ENCODE data around the gene FAM163B.

Gene FAM163B

DNA sequence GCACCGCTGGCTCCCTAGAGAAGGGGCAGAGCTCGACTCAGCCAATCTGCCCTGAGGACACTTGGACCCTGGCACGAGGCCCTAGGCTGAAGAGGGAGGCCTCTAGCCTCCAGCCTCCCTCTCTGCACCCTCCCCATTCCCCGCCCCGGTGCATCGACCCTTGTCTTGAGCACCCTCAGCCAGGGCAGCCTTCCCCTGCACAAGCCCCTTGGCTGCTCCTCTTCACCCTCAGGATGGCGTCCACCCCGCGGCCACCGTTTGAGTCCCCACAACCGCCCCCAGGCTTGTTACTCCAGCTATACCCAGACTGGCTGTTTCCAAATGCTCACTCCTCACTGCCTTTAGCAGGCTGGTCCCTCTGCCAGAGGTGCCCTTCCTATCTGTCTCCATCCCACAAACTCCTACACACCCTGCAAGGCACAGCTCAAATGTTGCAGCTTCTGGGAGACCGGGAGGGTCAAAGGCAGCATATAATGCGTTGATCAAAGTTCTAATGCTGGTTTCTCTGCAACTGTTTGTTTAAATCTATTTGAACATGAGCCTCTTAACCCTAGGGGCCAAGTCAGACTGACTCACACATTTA is 6.5 kb upstream of the FAM163B start:
- DNase-seq (ENCODE audit: low read depth) = no peak

DNA sequence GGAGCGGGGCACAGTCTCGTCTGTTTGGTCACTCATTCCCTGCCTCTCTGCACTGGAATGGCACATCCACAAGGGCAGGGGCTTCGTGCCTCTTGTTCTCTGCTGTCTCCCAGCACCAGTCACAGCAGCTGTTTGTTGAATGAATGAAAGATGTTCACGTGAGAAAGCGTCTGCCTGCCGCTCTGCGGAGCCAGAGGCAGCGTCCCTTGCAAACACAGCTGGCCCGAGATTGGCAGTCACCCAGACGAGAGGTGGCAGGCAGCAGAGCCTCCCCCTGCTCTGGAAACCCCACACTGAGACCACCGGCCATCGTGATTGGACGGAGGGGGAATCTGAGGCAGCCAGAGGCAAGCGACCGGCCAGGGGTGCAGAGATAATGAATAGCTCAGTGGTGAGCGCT is 6.0 kb upstream of the FAM163B start:
- DNase-seq (ENCODE audit: low read depth) = no peak

DNA sequence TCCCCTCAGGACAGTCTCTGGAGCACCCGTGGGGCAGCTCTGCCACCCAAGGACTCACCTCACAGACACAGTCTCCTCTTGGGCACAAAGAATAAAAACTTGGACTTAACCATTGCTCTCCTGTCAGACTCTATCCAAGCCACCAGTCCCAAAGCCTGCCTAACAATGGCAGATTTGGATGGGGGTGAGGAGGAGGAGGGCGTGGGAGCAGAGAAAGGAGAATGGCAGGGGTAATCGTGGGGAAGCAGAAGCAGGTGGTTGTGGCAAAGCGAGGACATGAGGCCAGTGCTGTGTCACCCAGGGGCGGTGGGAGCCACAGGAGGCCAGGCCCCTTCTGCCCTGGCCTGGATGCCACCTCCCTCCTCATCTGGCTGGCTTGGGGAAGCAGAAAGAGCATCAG is 5.5 kb upstream of the FAM163B start:
- no peak for DNase-seq (ENCODE audit: low read depth)

DNA sequence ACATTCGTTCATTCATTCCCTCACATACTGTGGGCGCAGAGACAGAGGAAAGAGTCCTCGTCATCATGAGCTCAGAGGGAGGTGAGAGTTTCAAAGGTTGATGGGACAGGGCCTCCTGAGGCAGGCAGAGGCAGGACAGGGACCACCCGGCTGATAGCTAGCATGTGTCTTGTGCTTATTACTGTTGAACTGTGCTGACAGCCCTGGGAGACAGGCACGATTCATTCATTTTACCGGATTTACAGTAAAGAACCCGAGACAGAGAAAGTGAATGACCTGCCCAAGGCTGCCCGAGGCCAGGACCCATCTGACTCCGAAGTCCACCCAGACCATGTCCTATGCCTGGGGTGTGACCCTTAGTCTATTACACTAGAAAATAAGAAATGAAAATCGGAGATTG is 4.9 kb upstream of the FAM163B start:
- DNase-seq (ENCODE audit: low read depth) = no peak

DNA sequence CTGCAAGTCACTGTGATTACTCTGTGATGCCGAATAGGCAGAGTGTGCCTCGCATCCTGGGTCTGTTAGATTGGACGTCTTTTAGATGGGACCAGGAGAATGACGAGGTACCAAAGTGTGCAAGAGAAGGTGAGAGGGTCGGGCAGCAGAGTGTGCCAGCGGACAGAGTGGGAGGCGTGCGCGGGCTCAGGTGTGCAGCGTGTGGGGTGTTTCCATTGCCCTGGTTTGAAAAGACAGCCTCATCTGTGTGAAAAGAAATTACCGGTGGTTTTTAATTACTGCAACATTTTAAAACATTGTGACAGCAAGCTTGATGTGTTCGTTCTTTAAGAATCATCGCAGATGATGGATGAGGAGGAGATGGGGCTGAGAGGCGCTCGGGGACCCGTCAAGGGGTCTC is 4.2 kb upstream of the FAM163B start:
- no peak for DNase-seq (ENCODE audit: low read depth)

DNA sequence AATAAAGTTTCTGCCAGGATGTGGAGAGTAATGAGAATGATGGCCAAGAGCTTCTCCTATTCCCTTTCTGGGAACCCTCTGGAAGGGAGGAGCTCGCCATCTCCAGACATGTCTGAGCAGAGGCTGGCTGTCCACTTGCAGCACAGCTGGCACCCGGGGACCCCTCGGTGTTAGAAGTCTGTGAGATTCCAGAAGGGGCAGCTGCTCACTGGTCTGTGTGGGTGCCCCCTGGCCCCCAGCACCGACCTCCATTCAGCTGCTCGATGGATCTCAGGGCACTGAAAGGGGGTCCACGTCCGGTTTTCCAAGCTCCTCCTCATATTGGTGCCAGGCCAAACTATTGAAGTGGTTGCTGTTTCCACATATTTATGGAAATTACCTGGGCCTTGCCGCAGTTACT is 3.6 kb upstream of the FAM163B start:
- DNase-seq (ENCODE audit: low read depth) = no peak

DNA sequence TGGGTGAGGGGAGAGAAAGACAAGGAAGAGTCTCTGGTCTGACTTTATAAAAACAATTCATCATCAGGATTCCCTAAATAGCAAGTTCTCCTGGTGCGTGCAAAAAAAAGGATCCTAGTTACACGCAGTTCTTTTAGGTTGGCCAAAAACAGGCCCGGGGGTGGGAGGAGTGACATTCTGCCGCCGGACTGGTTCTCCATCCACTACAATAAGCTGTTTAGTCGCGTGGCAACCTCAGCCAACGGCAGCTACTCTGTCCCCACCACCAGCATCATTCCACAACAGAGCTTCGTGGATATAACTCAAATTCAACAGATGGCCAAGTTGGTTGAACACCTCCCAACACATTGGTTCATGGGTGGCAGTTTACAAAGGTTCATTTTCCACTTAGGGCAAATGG is 2.9 kb upstream of the FAM163B start:
- DNase-seq (ENCODE audit: low read depth) = no peak

DNA sequence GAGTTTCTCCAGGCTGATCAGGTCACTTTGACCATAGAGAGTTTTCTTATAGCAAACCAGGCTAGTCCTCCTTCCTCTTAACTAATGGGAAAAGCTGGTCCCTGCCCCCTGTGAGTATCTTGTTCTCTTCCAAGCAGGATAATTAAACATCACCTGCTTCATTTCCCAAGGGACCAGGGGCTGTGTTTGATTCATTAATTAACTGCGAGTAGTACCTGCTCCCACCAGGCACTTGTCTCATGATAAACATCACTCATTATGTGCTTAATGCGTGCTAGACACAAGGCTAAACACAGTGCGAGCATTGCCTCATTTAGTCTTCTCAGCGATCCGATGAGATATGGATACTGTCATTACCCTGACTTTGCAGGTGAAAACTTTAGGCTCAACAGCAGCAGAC is 1.7 kb upstream of the FAM163B start:
- no peak for DNase-seq (ENCODE audit: low read depth)

DNA sequence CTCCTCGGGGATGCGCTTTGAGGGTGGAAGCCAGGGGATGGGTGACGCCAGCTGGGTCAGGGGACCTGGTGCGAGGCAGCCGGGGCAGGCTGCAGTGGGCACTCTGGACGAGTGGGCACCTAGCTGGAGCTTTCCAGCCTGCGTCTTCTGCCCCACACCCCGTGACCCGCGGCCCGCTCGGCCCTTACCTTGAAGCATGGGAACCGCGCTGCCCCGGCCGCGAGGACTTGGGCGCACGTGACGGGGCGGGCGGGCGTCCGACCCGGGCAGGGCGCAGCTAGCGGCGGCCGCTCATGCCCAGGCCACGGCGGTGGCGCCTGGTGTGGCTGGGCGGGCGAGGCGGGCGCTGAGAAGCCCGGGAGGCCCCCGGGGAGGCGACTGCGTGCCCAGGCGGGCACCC is 300 bp downstream of the FAM163B start:
- DNase-seq (ENCODE audit: low read depth) = no peak

DNA sequence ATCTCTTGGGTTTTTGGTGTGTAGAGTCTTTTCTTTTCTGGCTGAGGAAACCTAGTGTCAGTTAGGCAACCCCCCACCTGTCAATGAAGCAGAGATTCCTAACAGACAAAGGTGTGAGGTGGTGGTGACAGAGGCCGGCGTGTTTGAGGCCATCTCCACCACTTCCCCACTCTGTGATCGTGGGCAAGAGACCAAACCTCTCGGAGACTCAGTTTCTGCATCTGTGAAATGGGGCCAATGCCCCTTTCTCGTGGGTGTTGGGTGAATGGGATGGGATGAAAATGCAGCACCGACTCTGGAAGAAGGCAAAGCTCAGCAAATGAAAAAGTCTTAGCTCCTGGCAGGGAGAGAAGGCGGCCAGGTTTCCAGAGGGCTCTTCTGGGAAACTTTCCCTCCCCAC is 807 bp downstream of the FAM163B start:
- DNase-seq (ENCODE audit: low read depth) = no peak

DNA sequence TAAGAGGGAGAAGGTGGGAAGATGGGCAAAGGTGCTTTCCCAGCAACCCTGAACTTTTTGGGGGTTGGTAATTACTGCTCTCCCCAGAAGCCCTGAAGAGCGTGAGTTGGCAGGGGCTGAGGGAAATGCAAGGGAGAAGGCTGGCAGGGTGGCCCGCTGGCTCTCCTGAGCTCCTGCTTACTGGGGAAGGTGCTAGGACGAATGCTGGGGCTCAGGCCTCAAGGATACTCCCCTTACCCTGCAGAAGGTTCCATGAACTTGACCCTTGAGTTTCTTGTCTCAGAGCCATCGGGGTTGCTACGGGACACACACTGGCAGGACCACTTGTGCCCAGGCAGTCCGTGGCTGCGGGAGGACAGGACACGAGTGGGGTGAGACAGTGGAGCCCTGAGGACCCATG is 1.2 kb downstream of the FAM163B start:
- DNase-seq (ENCODE audit: low read depth) = no peak

DNA sequence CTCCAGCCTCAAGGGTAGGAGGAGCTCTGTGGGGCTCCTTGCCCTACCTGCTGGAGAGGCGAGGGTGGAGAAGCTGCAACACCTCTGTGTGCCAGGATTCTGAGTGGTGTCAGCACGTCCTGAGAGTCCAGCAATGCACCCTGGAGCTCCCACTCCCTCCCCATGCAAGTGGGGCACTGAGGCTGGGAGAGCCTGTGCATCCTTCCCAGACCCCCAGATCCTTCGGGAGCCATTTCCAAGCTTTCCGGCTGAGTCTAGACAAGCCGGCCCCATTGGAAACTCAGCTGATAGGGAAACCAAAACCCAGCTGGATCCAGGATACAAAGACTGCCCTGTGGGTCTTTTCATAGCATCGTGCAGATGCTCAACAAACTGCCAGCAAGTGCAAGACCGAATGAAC is 1.8 kb downstream of the FAM163B start:
- no peak for DNase-seq (ENCODE audit: low read depth)

DNA sequence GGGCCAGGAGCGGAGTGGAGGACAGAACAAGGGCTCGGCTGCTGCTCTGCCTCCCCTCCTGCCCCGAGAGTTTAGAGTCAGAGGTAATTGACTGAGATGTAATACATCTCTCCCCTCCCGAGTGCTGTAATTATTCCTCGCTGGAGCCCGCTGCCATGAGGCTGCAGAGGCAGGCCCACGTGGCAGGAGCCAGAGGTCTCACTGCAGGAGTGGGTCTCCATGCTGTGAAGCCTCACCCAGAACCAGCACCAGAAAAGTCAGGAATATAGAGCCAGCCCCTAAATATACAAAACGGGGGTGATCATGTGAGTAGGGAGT is 2.5 kb downstream of the FAM163B start:
- DNase-seq (ENCODE audit: low read depth) = no peak

DNA sequence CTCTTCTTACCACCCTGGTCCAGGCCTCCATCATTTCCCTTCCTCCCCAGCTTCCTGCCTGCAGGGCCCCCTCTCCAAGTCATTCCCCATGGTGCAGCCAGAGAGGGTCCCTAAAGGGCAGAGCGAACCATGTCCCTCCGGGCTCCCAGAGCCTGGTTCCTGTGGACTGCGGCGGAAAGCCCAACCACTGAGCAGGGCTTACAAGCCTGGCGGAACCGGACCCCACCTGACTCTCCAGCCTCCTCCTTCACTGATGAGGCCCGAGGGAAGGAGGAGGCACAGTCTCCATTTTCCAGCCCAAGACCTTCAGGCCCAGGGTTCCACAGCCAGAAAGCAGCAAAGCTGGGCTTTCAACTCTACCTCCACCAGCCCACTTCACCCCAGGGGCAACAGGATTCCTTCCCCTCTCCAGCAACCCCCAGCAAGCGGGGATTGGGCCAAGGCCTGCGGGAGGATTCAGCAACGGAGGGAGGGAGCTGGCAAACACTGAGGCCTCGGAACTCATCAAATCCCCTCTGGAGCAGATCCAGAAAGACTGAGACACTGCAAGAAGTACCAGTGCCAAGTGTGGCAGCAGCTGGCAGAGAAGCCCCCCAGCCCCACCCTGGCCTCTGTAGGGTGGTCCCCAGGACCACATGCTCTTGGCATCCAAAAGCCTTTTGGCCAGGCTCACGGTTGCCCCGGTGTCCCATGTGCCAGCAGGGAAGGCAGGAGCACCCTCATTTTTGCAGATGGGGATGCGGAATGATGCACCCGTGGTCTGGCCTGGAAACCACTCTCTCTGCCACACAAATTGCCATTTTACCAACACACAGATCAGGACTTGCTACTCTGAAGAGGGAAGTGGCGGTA is 3.1 kb downstream of the FAM163B start:
- DNase-seq (ENCODE audit: low read depth) = no peak

DNA sequence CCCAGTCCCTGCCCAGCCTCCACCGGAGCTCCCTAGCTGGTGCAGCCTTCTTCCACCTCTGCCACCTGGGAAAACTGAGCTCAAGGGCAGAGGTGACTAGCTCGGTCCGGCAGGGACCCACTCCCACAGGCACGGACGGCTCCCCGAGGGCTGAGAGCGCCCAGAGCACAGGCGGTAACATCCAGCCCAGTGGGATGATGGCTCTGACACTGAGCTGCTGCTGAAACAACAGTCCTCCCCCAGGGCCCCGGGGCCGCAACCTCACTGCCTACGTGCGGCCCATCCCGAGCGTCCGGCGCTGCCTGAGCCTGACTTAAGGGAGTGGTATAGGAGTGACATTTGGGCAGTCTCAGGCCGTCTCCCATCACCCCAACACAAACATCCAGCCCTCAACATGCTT is 3.7 kb downstream of the FAM163B start:
- DNase-seq (ENCODE audit: low read depth) = no peak

DNA sequence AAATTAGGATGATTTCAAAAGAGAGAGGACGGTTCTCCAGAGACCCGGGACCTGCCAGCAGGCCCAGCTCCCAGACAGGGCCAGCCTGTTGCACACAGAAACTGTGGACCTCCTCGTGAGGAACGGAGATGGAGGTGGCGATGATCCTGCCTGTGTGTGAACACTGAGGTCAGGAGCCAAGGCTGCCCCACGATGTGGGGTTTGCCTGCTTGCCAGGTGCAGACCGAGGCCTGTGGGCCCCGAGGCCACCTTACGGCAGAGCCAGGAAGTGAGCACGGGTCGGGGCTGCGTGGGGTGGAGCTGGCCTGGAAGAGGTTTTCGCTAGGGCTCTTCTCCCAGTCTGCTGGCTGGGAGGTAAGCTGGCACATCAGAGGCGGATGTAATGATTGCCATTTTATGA is 4.3 kb downstream of the FAM163B start:
- no peak for DNase-seq (ENCODE audit: low read depth)

DNA sequence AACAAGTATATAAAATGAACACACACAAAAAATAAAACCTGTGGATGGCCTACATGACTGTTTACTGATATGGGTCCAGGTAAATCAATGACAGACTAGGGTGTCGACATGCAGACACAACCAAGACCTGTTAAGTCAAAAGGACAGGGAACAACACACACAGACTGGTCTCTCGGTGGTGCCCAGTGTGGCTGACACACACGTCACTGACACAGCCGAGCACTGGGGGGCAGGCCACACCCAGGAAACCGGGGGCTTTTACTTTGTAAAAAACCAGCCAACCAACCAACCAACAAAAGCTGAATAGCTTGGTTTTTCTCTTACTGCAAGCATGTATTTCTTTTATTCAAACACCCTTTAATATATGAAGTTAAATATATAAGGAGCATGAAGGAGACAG is 5.0 kb downstream of the FAM163B start:
- DNase-seq (ENCODE audit: low read depth) = no peak

DNA sequence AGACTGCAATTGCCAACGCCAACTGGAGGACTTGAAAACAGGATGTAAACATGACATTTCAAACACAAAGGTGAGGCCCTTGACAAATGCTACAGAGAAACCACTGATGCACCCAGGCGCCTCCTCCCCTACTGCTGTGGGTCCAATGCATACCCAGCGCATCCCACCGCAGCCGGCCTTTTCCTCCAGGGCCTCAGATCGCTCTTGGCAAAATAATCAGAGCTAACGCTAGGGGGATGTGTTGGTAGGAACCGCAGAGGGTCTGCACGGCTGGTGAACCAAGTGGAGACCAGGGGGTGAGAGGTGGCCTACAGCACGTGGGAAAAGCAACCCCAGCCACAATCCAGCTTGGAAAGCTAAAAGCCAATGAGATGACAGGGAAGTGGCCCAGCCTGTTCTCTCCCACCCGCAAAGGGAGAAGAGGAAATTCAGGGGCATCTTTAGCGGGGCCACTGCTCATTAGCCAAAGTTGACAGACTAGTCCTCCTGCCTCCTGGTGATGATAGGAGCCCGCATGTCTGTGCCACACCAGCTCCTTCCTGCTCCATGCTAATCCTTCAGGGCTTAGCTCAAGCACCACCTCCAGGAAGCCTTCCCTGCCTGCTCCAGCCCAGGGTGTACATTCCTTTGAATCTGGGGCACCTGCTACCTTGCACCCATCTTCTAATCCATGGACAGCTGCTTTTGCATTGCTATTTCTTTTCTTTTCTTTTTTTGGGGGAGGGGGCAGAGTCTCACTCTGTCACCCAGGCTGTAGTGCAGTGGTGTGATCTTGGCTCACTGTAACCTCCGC is 5.9 kb downstream of the FAM163B start:
- DNase-seq (ENCODE audit: low read depth) = no peak

DNA sequence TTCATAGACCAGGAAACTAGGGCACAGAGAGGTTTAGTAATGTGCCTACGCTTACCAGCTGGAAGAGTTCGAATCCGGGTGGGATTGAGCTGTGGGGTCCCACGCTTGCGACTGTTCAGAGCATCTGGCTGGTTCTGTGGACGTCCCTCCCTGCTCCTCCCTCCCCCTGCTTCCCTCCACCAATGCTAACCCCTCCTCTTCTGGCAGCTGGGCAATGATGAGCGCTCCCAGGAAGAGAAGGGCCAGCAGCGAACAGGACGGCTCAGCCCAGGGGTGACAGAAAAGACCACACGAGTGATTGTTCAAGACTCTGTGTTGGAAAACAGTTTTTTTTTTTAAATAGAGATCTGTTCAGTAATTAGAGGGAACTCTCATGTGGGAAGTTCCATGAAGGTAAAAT is 6.9 kb downstream of the FAM163B start:
- DNase-seq (ENCODE audit: low read depth) = no peak

DNA sequence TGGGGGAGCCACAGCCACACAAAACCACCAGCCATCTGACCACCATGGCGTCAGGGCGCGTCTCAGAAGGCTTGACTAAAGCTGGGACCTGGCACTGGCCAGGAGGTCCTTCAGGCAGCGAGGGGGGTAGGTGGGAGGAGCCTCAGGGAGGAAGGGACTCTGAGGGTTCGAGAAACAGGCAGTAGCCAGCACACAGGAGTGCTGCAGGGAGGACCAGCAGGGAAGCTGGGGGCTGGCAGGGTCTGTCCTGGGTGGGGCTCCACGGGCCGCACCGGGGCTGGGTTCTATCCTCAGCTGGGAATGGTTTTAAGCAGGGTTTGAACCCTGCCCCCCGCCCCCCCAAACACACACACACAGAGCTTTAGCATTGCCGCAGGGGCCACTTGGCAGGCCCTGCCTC is 7.4 kb downstream of the FAM163B start:
- no peak for DNase-seq (ENCODE audit: low read depth)

DNA sequence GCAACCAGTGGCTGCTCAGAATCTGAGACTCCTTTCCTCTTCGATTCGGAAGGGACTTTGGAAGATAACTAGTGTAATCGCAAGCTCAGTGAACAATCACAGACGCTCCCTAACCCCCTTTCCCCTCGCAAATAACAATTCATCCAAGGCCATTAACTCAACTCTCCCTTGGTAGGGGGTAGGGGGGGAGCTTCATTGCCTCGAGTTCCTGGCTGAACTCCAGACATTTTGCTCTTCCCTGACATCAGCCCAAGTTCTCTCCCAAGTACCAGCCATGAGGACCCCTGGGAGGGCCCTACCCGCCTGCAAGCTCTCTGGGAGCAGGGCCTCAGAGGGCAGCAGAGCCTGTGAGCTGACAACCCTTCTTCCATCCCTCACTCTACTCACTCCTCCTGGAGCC is 8.4 kb downstream of the FAM163B start:
- no peak for DNase-seq (ENCODE audit: low read depth)

DNA sequence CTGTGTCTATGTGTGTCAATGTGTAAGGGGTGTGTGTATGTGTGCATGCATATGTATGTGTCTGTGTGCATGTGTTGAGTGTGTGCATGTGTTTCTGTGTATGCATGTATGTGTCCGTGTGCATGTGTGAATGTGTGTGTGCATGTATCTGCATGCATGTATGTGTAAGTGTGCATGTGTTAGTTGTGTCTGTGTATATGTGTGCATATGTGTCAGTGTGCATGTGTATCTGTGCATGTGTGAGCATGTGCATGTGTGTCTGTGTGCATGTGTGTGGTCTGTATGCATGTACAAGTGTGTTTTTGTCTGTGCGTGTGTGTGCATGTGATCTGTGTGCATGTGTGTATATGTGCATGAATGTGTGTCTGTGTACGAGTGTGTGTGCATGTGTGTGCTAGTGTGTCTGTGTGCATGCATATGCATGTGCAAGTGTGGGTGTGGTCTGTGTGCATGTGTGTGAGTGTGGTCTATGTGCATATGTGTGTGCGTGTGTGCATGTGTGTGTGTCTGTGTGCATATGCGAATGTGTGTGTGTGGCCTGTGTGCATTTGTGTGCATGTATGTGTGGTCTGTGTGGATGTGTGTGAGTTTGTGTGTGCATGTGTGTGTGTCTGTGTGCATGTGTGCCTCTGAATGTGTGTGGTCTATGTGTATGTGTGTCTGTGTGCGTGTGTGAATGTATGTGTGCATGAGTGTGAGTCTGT is 9.6 kb downstream of the FAM163B start:
- DNase-seq (ENCODE audit: low read depth) = no peak

DNA sequence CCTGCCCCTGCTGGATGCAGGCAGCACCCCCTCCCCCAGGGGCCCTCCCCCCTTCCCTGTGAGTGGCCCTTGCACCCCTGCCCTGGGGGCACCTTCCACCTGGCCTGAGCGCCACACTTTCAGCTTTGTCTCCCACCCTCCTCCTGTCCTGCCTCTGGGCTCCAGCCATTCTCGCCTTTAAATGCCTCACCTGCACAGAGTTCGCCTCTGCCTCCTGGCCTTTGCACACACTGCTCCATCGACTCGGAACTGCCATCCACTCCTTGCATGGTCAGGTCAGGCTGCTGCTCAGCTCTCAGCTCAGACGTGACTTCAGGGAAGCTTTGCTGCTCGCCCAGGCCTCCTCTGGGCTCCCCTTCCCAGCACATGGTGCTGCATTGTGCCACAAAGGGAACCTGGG is 10.2 kb downstream of the FAM163B start:
- no peak for DNase-seq (ENCODE audit: low read depth)
